ENCODE results near the gene UROD.
"Not testable (repeated sequence)": the region's sequence is repeated elsewhere in the genome, so short reads cannot be mapped to it uniquely, and the experiment has no call there.

Gene UROD

DNA sequence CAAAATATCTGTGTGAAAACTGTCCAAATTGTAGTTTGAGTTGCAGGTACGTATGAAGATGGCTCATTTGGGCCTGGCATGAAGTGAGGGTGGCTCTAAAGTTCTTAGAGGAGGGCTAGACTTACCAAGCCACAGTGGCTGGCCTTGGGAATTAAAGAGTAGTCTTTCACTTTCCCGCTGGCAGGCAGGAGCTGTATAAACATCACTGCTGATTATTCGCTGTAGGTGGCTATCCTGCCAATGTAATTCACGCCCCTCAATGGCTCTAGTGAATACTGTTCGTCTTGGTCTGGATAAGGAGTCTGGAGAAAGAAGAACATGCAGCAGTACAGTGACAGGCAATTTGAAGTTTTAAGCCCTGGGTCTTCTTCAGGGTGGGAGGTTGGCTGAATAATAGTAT lies 31.0 kb downstream of the UROD start:
- no peak for DNase-seq

DNA sequence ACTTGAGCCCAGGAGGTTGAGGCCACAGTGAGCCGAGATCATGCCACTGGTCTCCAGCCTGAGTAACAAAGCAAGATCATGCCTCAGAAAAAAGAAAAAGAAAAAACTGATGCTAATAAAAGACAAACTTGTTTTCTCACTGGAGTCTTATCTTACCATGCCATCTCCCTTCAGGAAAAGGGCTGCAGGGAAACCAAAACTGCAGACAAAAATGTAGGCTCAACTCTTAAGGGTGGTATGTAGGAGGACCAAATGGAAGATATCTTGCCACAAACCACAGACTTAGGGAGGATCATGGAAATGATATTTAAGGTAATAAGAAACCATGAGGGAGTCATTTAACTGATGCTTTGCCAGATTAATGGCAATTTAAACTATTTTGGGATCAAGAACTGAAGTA lies 32.9 kb downstream of the UROD start:
- DNase-seq = no peak

DNA sequence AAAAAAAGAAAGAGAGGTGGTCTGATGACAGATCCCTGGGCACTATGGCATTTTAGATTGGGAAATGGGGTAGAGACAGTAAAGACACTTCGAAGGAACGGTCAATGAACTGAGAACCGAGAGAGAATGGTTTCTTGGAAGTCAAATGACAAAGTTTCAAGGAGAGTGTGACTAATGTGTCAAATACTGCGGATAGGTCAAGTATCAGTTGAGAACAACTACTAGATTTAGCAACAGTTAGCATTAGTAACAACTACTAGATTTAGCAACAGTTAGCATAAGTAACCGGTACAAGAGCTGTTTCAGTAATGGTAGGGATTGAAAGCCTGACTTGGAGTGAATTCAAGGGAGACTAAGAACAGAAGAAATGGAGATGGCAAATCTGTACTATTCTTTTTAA lies 35.0 kb downstream of the UROD start:
- peak; percentile 66 for DNase-seq

DNA sequence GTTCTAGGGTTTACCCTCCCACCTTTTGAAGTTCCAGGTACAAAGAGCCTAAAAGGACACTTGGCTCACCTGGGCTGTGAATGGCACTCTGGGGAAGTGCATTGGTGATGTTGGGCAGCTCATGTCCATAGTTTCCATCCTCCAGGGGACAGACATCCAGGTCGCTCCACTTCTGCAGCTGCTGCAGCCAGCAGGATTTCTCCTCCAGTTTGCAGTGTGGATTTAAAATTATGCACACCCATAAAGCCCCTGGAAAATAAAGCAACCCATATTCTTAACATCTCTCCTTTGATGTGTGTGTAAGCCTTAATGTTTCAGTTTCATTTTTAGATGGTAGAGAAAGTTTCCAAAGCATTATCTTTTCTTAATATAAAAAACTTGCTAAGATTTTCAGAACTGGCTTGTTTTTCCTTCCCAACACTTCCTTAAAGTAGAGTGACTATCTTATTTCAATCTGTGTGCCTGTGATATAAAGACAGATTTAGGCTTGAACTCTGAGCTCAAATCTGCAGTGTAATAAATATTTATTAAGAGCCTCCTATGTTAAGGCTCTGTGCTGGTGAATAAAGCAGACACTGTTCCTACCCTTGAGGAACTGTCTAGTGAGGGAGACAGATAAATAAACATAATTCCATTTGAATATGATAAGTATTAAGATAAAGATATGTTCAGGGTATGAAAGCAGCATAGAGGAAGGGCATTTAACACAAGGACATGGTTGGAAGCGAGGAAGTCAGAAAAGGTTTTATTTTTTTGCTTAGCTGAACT lies 39.1 kb downstream of the UROD start:
- peak; percentile 26 for DNase-seq

DNA sequence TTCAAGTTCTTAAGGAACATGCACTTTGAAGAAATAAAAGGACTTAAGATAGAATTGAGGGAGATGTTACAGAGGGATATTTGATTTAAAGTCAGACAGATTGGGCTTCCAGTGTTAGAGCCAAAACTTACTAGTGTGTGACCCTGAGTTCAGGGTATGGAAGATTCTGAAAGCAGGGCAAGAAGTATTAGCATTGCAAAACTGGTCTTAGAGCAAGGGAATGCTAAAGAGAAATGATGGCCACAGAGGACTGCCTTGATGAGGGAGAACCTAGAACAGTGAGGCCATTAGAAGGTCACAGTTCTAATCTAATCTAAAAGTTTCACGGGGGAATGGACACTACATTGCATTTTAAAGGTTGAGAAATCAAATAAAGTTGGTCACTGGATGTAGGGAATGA lies 45.5 kb downstream of the UROD start:
- no peak for DNase-seq

DNA sequence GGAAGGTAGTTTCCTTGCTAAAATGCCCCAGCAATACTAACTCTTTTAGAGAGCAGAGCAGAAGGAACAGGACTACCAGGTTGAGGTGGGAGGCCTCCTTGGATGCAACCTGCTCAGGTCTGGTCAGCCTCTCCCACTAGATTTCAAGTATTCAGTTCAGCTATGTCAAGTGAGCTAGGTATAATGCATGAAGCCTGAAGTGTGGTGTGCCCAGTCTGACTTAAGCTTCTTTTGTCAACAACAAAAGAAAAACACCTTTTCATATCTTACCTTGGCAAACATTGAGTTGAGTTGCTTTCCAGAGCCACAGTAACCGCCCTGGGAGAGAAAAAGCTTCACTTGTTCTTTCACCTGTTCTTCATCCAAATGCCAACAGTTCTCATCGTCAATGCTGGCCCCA lies 47.8 kb downstream of the UROD start:
- no peak for DNase-seq

DNA sequence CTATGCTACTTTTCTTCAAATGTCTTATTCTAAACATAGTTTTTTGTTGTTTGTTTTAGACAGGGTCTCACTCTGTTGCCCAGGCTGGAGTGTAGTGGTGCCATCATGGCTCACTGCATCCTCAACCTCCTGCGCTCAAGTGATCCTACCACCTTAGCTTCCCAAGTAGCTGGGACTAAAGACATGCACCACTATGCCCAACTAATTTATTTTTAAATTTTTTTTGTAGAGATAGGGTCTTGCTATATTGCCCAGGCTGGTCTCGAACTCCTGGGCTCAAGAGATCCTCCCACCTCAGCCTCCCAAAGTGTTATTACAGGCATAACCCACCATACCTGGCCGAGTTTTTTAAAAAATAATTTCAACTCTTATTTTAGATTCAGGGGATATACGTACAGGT lies 50.4 kb downstream of the UROD start:
- DNase-seq = not testable (repeated sequence)

DNA sequence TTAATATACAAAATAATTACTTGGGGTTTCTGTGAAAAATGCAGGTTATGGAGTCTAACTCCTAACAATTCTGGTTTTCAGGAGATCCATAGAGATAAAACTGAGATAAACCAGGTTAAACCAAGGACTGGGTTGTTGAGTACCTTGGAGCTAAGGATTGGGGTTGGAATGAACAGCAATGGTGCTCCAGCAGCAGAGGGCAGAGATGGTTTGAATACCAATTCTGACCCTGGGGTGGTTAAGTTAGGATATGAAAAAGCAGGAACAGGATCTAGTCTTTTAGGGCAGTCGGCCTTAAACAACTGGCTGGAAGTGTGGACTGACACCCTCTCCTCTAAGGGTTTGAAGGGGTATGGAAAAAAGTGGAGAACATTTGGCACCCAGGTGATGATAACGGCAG lies 53.0 kb downstream of the UROD start:
- DNase-seq = no peak

Measured in inflammatory macrophage treated with lipopolysaccharide for 4 hours (primary cell).